T-cell (primary cell): Measurements from ENCODE around the gene ARHGEF35. TPM values are rescaled to one million over a fixed set of nuclear protein-coding genes. Genes with fewer than 3 reads are reported as not detected.
"Not testable (repeated sequence)": the region's sequence is repeated elsewhere in the genome, so short reads cannot be mapped to it uniquely, and the experiment has no call there.

ENCODE experiments used
- ATAC-seq, 4 experiments: fragments of 200-7000 bp in 3 of 4; fragments of 150-1000 bp in 1 of 4; cut with Tn5 transposase; replicated peaks in 1 of 4; 1 replicate in 3 of 4; 2 replicates in 1 of 4; pipeline ENCODE4 v1.10.0; 2021; ENCODE audit warnings: moderate library complexity in 3 of 4, mild to moderate bottlenecking in 2 of 4, moderate number of reproducible peaks in 1 of 4
- CTCF ChIA-PET, 2 donors: fragments of 300-600 bp; sonication (Branson Sonifier 250); formaldehyde crosslinking; loops; one replicate each; lab custom pipeline; 2022; ENCODE audit warnings: antibody characterized with exemption in 2 of 2; lab: Charles Lee
- POLR2A ChIA-PET, 2 donors: fragments of 300-600 bp; sonication (Branson Sonifier 250); formaldehyde crosslinking; loops; one replicate each; lab custom pipeline; 2022; ENCODE audit warnings: antibody characterized with exemption in 2 of 2; lab: Charles Lee
- DNase-seq, 35 experiments: peaks; one replicate each; pipeline versions ENCODE4 v3.0.0 to v3.0.0-alpha.2; 2013 to 2023
- H3K27ac ChIP-seq: one replicate; pipeline ENCODE4 v1.5.1; 2013; ENCODE audit warnings: low read length
- H3K27me3 ChIP-seq, 2 experiments: replicated peaks in 1 of 2; 1 replicate in 1 of 2; 2 replicates in 1 of 2; pipeline versions ENCODE4 v1.6.1 to v1.7.0; 2013; ENCODE audit warnings: low read length in 1 of 2, mixed read lengths in 1 of 2; ENCODE audit not compliant: control insufficient read depth in 2 of 2, insufficient read depth in 2 of 2; ENCODE audit errors: extremely low read depth in 1 of 2
- H3K36me3 ChIP-seq, 2 donors: 1 replicate in 1 of 2; 2 replicates in 1 of 2; pipeline versions ENCODE4 v1.6.1 to v1.7.0; 2013; ENCODE audit warnings: low read length in 1 of 2; ENCODE audit not compliant: control insufficient read depth in 2 of 2, insufficient read depth in 1 of 2; ENCODE audit errors: extremely low read depth in 1 of 2
- H3K4me1 ChIP-seq, 2 experiments: 1 replicate in 1 of 2; 2 replicates in 1 of 2; pipeline versions ENCODE4 v1.6.1 to v1.7.0; 2013; ENCODE audit warnings: low read length in 2 of 2, mixed read lengths in 1 of 2; ENCODE audit not compliant: insufficient read depth in 2 of 2, control insufficient read depth in 1 of 2; ENCODE audit errors: extremely low read depth in 1 of 2
- H3K4me3 ChIP-seq, 2 donors: 1 replicate in 1 of 2; 2 replicates in 1 of 2; pipeline versions ENCODE4 v1.5.1 to v1.7.0; 2013; ENCODE audit warnings: mild to moderate bottlenecking in 2 of 2, low read length in 1 of 2, moderate library complexity in 1 of 2; ENCODE audit not compliant: control insufficient read depth in 1 of 2; ENCODE audit errors: extremely low read depth in 1 of 2
- H3K9me3 ChIP-seq: 2 replicates; pipeline ENCODE4 v1.7.0; 2013
- H3K27ac Mint-ChIP-seq, 2 donors: one replicate each; pipeline ENCODE4 v1.8.0; 2020 to 2021; ENCODE audit warnings: mild to moderate bottlenecking in 2 of 2, mixed read lengths in 2 of 2
- H3K27me3 Mint-ChIP-seq, 2 donors: one replicate each; pipeline ENCODE4 v1.8.0; 2021 to 2022; ENCODE audit warnings: mixed read lengths in 2 of 2
- H3K36me3 Mint-ChIP-seq: one replicate; pipeline ENCODE4 v1.8.0; 2021; ENCODE audit warnings: mixed read lengths
- H3K4me1 Mint-ChIP-seq, 3 donors: one replicate each; pipeline ENCODE4 v1.8.0; 2020 to 2022; ENCODE audit warnings: mixed read lengths in 3 of 3, mild to moderate bottlenecking in 1 of 3
- H3K4me3 Mint-ChIP-seq, 3 donors: one replicate each; pipeline ENCODE4 v1.8.0; 2020 to 2022; ENCODE audit warnings: mild to moderate bottlenecking in 3 of 3, mixed read lengths in 3 of 3, moderate library complexity in 3 of 3
- H3K9me3 Mint-ChIP-seq, 3 donors: one replicate each; pipeline ENCODE4 v1.8.0; 2020 to 2022; ENCODE audit warnings: mixed read lengths in 3 of 3
- WGBS: methylation state at CpG from one replicate; pipeline ENCODE4 v1.1.5; 2013; ENCODE audit warnings: missing lambda C conversion rate; ENCODE audit not compliant: insufficient coverage; 5-methylcytosine and 5-hydroxymethylcytosine counted together
- total RNA-seq, 35 experiments: library from RNA in 6 of 35; stranded (reverse) in 6 of 35; fragments of 120-200 nt in 1 of 35; gene quantifications; one replicate each; pipeline versions ENCODE4 v1.2.1 to v1.2.4 and lab custom pipeline; 2013 to 2026

ARHGEF35 gene
- total RNA-seq, 5 donors from 2014 or later (not counting 1 experiment from before 2014, with no cell fraction given) = 0.98 to 2.5 (median 1.7) TPM

GRCh38 chr7:144228810-144229209 lies 33.2 kb upstream of the ARHGEF35 start:
- H3K36me3 Mint-ChIP-seq, H3K4me3 Mint-ChIP-seq, H3K9me3 Mint-ChIP-seq, H3K27ac ChIP-seq, CTCF ChIA-PET, H3K9me3 ChIP-seq, H3K4me1 Mint-ChIP-seq, ATAC-seq, POLR2A ChIA-PET, H3K27me3 ChIP-seq, H3K4me3 ChIP-seq, H3K27me3 Mint-ChIP-seq, H3K36me3 ChIP-seq, H3K27ac Mint-ChIP-seq, DNase-seq, H3K4me1 ChIP-seq: not testable (repeated sequence)
- no CpG with 5 or more reads among the region's 3 CpGs for WGBS

- H3K27ac ChIP-seq, H3K9me3 ChIP-seq, H3K4me1 ChIP-seq, DNase-seq, H3K4me3 ChIP-seq, H3K36me3 Mint-ChIP-seq, H3K27me3 Mint-ChIP-seq, H3K9me3 Mint-ChIP-seq, ATAC-seq, H3K4me3 Mint-ChIP-seq, H3K36me3 ChIP-seq, H3K27ac Mint-ChIP-seq, H3K4me1 Mint-ChIP-seq, POLR2A ChIA-PET, CTCF ChIA-PET, H3K27me3 ChIP-seq: not testable (repeated sequence)
- no CpG with 5 or more reads among the region's 4 CpGs for WGBS
Observed at GRCh38 chr7:144226866-144227265, 31.2 kb upstream of the ARHGEF35 start.

- DNase-seq, H3K27me3 ChIP-seq, H3K4me1 Mint-ChIP-seq, H3K4me3 Mint-ChIP-seq, CTCF ChIA-PET, H3K9me3 Mint-ChIP-seq, H3K9me3 ChIP-seq, ATAC-seq, H3K27ac Mint-ChIP-seq, H3K27me3 Mint-ChIP-seq, H3K27ac ChIP-seq, H3K4me3 ChIP-seq, H3K36me3 Mint-ChIP-seq, POLR2A ChIA-PET, H3K4me1 ChIP-seq, H3K36me3 ChIP-seq: not testable (repeated sequence)
Observed at GRCh38 chr7:144223675-144224074, 28.0 kb upstream of the ARHGEF35 start.

- ATAC-seq, H3K4me3 Mint-ChIP-seq, POLR2A ChIA-PET, CTCF ChIA-PET, H3K4me1 ChIP-seq, H3K27me3 Mint-ChIP-seq, DNase-seq, H3K4me3 ChIP-seq, H3K4me1 Mint-ChIP-seq, H3K9me3 ChIP-seq, H3K9me3 Mint-ChIP-seq, H3K36me3 Mint-ChIP-seq, H3K27ac ChIP-seq, H3K36me3 ChIP-seq, H3K27ac Mint-ChIP-seq, H3K27me3 ChIP-seq: not testable (repeated sequence)
Observed at GRCh38 chr7:144220531-144220930, 24.9 kb upstream of the ARHGEF35 start.

- H3K27ac ChIP-seq, H3K27me3 ChIP-seq, CTCF ChIA-PET, H3K27ac Mint-ChIP-seq, H3K4me3 Mint-ChIP-seq, H3K27me3 Mint-ChIP-seq, POLR2A ChIA-PET, H3K4me1 ChIP-seq, DNase-seq, H3K36me3 ChIP-seq, H3K9me3 ChIP-seq, H3K36me3 Mint-ChIP-seq, H3K9me3 Mint-ChIP-seq, H3K4me3 ChIP-seq, H3K4me1 Mint-ChIP-seq: not testable (repeated sequence)
- peak in 3 of 4 experiments; percentile 26 to 53 (median 36) for ATAC-seq
- WGBS = no CpG with 5 or more reads among the region's 4 CpGs
Observed at GRCh38 chr7:144219149-144219548, 23.5 kb upstream of the ARHGEF35 start.

GRCh38 chr7:144218581-144218980 lies 22.9 kb upstream of the ARHGEF35 start:
- DNase-seq, H3K27ac ChIP-seq, H3K27me3 ChIP-seq, ATAC-seq, CTCF ChIA-PET, H3K9me3 Mint-ChIP-seq, H3K4me3 ChIP-seq, H3K36me3 ChIP-seq, H3K36me3 Mint-ChIP-seq, H3K4me3 Mint-ChIP-seq, H3K27ac Mint-ChIP-seq, POLR2A ChIA-PET, H3K4me1 ChIP-seq, H3K27me3 Mint-ChIP-seq, H3K4me1 Mint-ChIP-seq, H3K9me3 ChIP-seq: not testable (repeated sequence)
- no CpG with 5 or more reads among the region's 1 CpG for WGBS

GRCh38 chr7:144217200-144217599 lies 21.6 kb upstream of the ARHGEF35 start:
- H3K4me1 Mint-ChIP-seq, H3K4me3 Mint-ChIP-seq, H3K9me3 ChIP-seq, H3K27ac Mint-ChIP-seq, POLR2A ChIA-PET, H3K27ac ChIP-seq, H3K36me3 Mint-ChIP-seq, H3K27me3 ChIP-seq, H3K27me3 Mint-ChIP-seq, CTCF ChIA-PET, H3K36me3 ChIP-seq, H3K9me3 Mint-ChIP-seq, H3K4me1 ChIP-seq, H3K4me3 ChIP-seq, DNase-seq: not testable (repeated sequence)
- ATAC-seq = peak in 1 of 4 experiments; percentile 31
